H9 (cell line): ENCODE data around the gene SDE2. TPM values are rescaled to one million over a fixed set of nuclear protein-coding genes. Genes with fewer than 3 reads are reported as not detected.

Experiments
- DNase-seq: peaks from one replicate; pipeline ENCODE4 v3.0.0-alpha.2; 2017
- H2AFZ ChIP-seq: one replicate; pipeline ENCODE4 v1.6.1; 2013; ENCODE audit warnings: mild to moderate bottlenecking, low read length, control low read depth, moderate library complexity
- H2AK5ac ChIP-seq: 2 replicates; pipeline ENCODE4 v1.6.1; 2013; ENCODE audit warnings: low read length, control low read depth, mixed read lengths; ENCODE audit not compliant: insufficient read length
- H2BK120ac ChIP-seq: one replicate; pipeline ENCODE4 v1.6.1; 2013; ENCODE audit warnings: low read depth, mild to moderate bottlenecking, low read length, control low read depth, inconsistent platforms; ENCODE audit not compliant: poor library complexity, severe bottlenecking
- H2BK12ac ChIP-seq: 2 replicates; pipeline ENCODE4 v1.6.1; 2013; ENCODE audit warnings: low read length, control low read depth, mixed read lengths, low read depth; ENCODE audit not compliant: insufficient read length
- H2BK15ac ChIP-seq: 2 replicates; pipeline ENCODE4 v1.6.1; 2013; ENCODE audit warnings: low read depth, low read length, control low read depth
- H2BK20ac ChIP-seq: one replicate; pipeline ENCODE4 v1.6.1; 2013; ENCODE audit warnings: low read depth, mild to moderate bottlenecking, low read length, control low read depth, inconsistent platforms; ENCODE audit not compliant: poor library complexity, severe bottlenecking
- H2BK5ac ChIP-seq: 2 replicates; pipeline ENCODE4 v1.6.1; 2013; ENCODE audit warnings: low read length, control low read depth, mixed read lengths; ENCODE audit not compliant: insufficient read length
- H3K14ac ChIP-seq: 2 replicates; pipeline ENCODE4 v1.6.1; 2013; ENCODE audit warnings: low read length, control low read depth; ENCODE audit not compliant: insufficient read depth
- H3K18ac ChIP-seq: 2 replicates; pipeline ENCODE4 v1.6.1; 2013; ENCODE audit warnings: low read depth, mild to moderate bottlenecking, mixed read lengths, low read length, control low read depth; ENCODE audit not compliant: insufficient read length
- H3K23ac ChIP-seq: 2 replicates; pipeline ENCODE4 v1.6.1; 2013; ENCODE audit warnings: low read length, control low read depth, mixed read lengths, low read depth; ENCODE audit not compliant: insufficient read length
- H3K23me2 ChIP-seq: 2 replicates; pipeline ENCODE4 v1.6.1; 2013; ENCODE audit warnings: low read depth, mild to moderate bottlenecking, mixed read lengths, low read length, control low read depth; ENCODE audit not compliant: insufficient read length, poor library complexity, severe bottlenecking
- H3K27ac ChIP-seq: 2 replicates; pipeline ENCODE4 v1.5.1; 2013; ENCODE audit warnings: low read length, control low read depth, mixed read lengths, low read depth; ENCODE audit not compliant: insufficient read length
- H3K27me3 ChIP-seq: 2 replicates; pipeline ENCODE4 v1.6.1; 2013; ENCODE audit warnings: low read length, control low read depth, inconsistent platforms; ENCODE audit not compliant: insufficient read depth
- H3K4ac ChIP-seq: 2 replicates; pipeline ENCODE4 v1.6.1; 2013; ENCODE audit warnings: low read depth, mild to moderate bottlenecking, control low read depth, inconsistent platforms, low read length, moderate library complexity
- H3K4me1 ChIP-seq: 2 replicates; pipeline ENCODE4 v1.6.1; 2013; ENCODE audit warnings: low read length, control low read depth, inconsistent platforms; ENCODE audit not compliant: insufficient read depth
- H3K4me2 ChIP-seq: 2 replicates; pipeline ENCODE4 v1.6.1; 2013; ENCODE audit warnings: low read length, control low read depth, mixed read lengths; ENCODE audit not compliant: insufficient read length, insufficient read depth
- H3K56ac ChIP-seq: 2 replicates; pipeline ENCODE4 v1.6.1; 2013; ENCODE audit warnings: low read depth, mild to moderate bottlenecking, mixed read lengths, low read length, control low read depth; ENCODE audit not compliant: insufficient read length
- H3K79me1 ChIP-seq: 2 replicates; pipeline ENCODE4 v1.6.1; 2013; ENCODE audit warnings: low read depth, mild to moderate bottlenecking, moderate library complexity, low read length, control low read depth, inconsistent platforms; ENCODE audit not compliant: insufficient read depth, poor library complexity, severe bottlenecking
- H3K79me2 ChIP-seq: 2 replicates; pipeline ENCODE4 v1.6.1; 2013; ENCODE audit warnings: low read length, control low read depth, inconsistent platforms; ENCODE audit not compliant: insufficient read depth
- H3K9ac ChIP-seq: 2 replicates; pipeline ENCODE4 v1.6.1; 2013; ENCODE audit warnings: low read length, control low read depth, mixed read lengths; ENCODE audit not compliant: insufficient read length; ENCODE audit errors: extremely low read depth
- H3K9me3 ChIP-seq: one replicate; pipeline ENCODE4 v1.6.1; 2013; ENCODE audit warnings: low read depth, low read length, inconsistent platforms; ENCODE audit not compliant: control insufficient read depth
- H3T11ph ChIP-seq: one replicate; pipeline ENCODE4 v1.6.1; 2013; ENCODE audit warnings: mild to moderate bottlenecking, low read length, control low read depth, inconsistent platforms
- H4K20me1 ChIP-seq: one replicate; pipeline ENCODE4 v1.6.1; 2013; ENCODE audit not compliant: control insufficient read depth, insufficient read length, insufficient read depth
- H4K5ac ChIP-seq: 2 replicates; pipeline ENCODE4 v1.6.1; 2013; ENCODE audit warnings: low read depth, mild to moderate bottlenecking, mixed read lengths, low read length, control low read depth; ENCODE audit not compliant: insufficient read length
- H4K8ac ChIP-seq: replicated peaks from 2 replicates; pipeline ENCODE4 v1.6.1; 2013; ENCODE audit warnings: low read length, control low read depth, mixed read lengths, low read depth; ENCODE audit not compliant: insufficient read length
- H4K91ac ChIP-seq: 2 replicates; pipeline ENCODE4 v1.6.1; 2013; ENCODE audit warnings: low read depth, mild to moderate bottlenecking, moderate library complexity, mixed read lengths, low read length, control low read depth; ENCODE audit not compliant: insufficient read length
- H3K27ac Mint-ChIP-seq, 3 experiments: 2 replicates in 2 of 3; 3 replicates in 1 of 3; pipeline ENCODE4 v1.8.0; 2020 to 2021; ENCODE audit warnings: mixed read lengths in 3 of 3, mild to moderate bottlenecking in 1 of 3, moderate library complexity in 1 of 3
- H3K27me3 Mint-ChIP-seq: 2 replicates; pipeline ENCODE4 v1.8.0; 2021; ENCODE audit warnings: low read depth, mild to moderate bottlenecking, moderate library complexity, mixed read lengths
- H3K36me3 Mint-ChIP-seq, 3 experiments: 2 replicates in 2 of 3; 3 replicates in 1 of 3; pipeline ENCODE4 v1.8.0; 2020 to 2021; ENCODE audit warnings: low read depth in 3 of 3, mixed read lengths in 3 of 3; ENCODE audit not compliant: insufficient read depth in 1 of 3
- H3K4me1 Mint-ChIP-seq, 2 experiments: 2 replicates each; pipeline ENCODE4 v1.8.0; 2020; ENCODE audit warnings: mixed read lengths in 2 of 2
- H3K4me3 Mint-ChIP-seq, 2 experiments: 2 replicates in 1 of 2; 3 replicates in 1 of 2; pipeline ENCODE4 v1.8.0; 2020 to 2021; ENCODE audit warnings: mild to moderate bottlenecking in 2 of 2, mixed read lengths in 2 of 2, moderate library complexity in 1 of 2
- H3K9me3 Mint-ChIP-seq, 2 experiments: 2 replicates in 1 of 2; 3 replicates in 1 of 2; pipeline ENCODE4 v1.8.0; 2020; ENCODE audit warnings: mild to moderate bottlenecking in 2 of 2, mixed read lengths in 2 of 2, moderate library complexity in 1 of 2
- CTCF ChIP-seq: fragments of 200-600 bp; sonication (generic); conservative IDR thresholded peaks from 3 replicates; pipeline ENCODE4 v1.8.0; 2021; ENCODE audit warnings: antibody characterized with exemption, mild to moderate bottlenecking
- WGBS: extraction: QIAGEN DNeasy Blood & Tissue Kit; methylation state at CpG from one replicate; pipeline ENCODE4 v1.1.7; 2013; ENCODE audit warnings: missing lambda C conversion rate, low lambda C conversion rate, mixed read lengths; ENCODE audit not compliant: insufficient read length; ENCODE audit errors: extremely low coverage; 5-methylcytosine and 5-hydroxymethylcytosine counted together
- total RNA-seq: library from RNA; stranded (reverse); gene quantifications from 2 replicates; pipeline ENCODE4 v1.2.1, GENCODE V29; 2021

The SDE2 gene
- total RNA-seq, 1 experiment from 2014 or later, result 20.5 TPM

GRCh38 chr1:225990705-225991464 lies 8.3 kb downstream of the SDE2 start:
- Mint-ChIP-seq H3K4me3 (no peak overlapping the region), H3K4me1 (no peaks in the 10 kb centered on the region), H3K27ac (no peak overlapping the region), H3K36me3 (peaks cover 22 to 82% (median 64%) of the 10 kb centered on the region in 3 experiments; a peak in 6 of 7 replicates), H3K27me3 (no peaks in the 10 kb centered on the region), H3K9me3 (no peaks in the 10 kb centered on the region)
- Histone ChIP-seq H3K9ac (no peak overlapping the region), H3K4ac (no peak overlapping the region), H3K27me3 (no peaks in the 10 kb centered on the region), H3K14ac (no peak overlapping the region), H3K56ac (no peak overlapping the region), H3K27ac (no peak overlapping the region), H2BK120ac (no peak overlapping the region), H3T11ph (no peak overlapping the region), H2BK15ac (no peak overlapping the region), H2BK12ac (no peak overlapping the region), H4K20me1 (no peaks in the 10 kb centered on the region), H3K18ac (no peak overlapping the region), H2AK5ac (no peak overlapping the region), H3K23me2 (no peaks in the 10 kb centered on the region), H2BK5ac (no peak overlapping the region), H4K5ac (no peak overlapping the region), H4K91ac (no peak overlapping the region), H3K9me3 (no peaks in the 10 kb centered on the region), H3K23ac (no peak overlapping the region), H2BK20ac (no peak overlapping the region), H2AFZ (no peak overlapping the region), H3K79me2 (peaks cover under 1% of the 10 kb centered on the region; the same call in 1 of the 2 replicates), H4K8ac (no peak overlapping the region), H3K79me1 (peaks cover 2% of the 10 kb centered on the region), H3K4me1 (no peaks in the 10 kb centered on the region), H3K4me2 (no peak overlapping the region)
- DNase-seq, result no peak
- TF ChIP-seq CTCF, result no peak
- whole genome bisulfite sequencing, result no CpG with 5 or more reads among the region's 5 CpGs
